IMR-90 (cell line): ENCODE measurements around the gene FABP7. TPM values are rescaled to one million over a fixed set of nuclear protein-coding genes. Genes with fewer than 3 reads are reported as not detected.

Source experiments
- ATAC-seq: fragments of 200-7000 bp; cut with Tn5 transposase; 2 replicates; pipeline ENCODE4 v1.9.1; 2020; ENCODE audit warnings: low read depth, mild to moderate bottlenecking, moderate library complexity
- BruUV-seq: library from RNA; stranded (reverse); fragments of 400-500 nt; replicated peaks from 2 replicates; lab custom pipeline; 2021; lab: Mats Ljungman, UMichigan
- CTCF ChIA-PET: fragments of 300-600 bp; formaldehyde crosslinking; extraction: SDS; loops from one replicate; lab custom pipeline; 2021; ENCODE audit warnings: antibody characterized with exemption; lab: Yijun Ruan, JAX
- POLR2A ChIA-PET: fragments of 300-600 bp; sonication (Branson Sonifier 250); formaldehyde crosslinking; loops from one replicate; lab custom pipeline; 2022; ENCODE audit warnings: antibody characterized with exemption; ENCODE audit not compliant: unreplicated experiment; lab: Charles Lee
- DNase-seq: peaks from one replicate; pipeline ENCODE4 v3.0.0; 2013
- H2AFZ ChIP-seq: replicated peaks from 2 replicates; pipeline ENCODE3; 2013; ENCODE audit warnings: low read length, mild to moderate bottlenecking; ENCODE audit not compliant: poor library complexity
- H2AK5ac ChIP-seq: 2 replicates; pipeline ENCODE4 v1.6.1; 2013; ENCODE audit warnings: low read depth, low read length, inconsistent platforms
- H2AK9ac ChIP-seq: replicated peaks from 2 replicates; pipeline ENCODE3; 2013; ENCODE audit warnings: mild to moderate bottlenecking, low read depth, low read length, moderate library complexity; ENCODE audit not compliant: poor library complexity
- H2BK120ac ChIP-seq: 2 replicates; pipeline ENCODE4 v1.6.1; 2013; ENCODE audit warnings: low read depth, low read length, inconsistent platforms
- H2BK15ac ChIP-seq: 3 replicates; pipeline ENCODE4 v1.6.1; 2013; ENCODE audit warnings: low read depth, low read length, inconsistent platforms
- H2BK20ac ChIP-seq: 2 replicates; pipeline ENCODE4 v1.6.1; 2013; ENCODE audit warnings: low read depth, mild to moderate bottlenecking, inconsistent platforms, low read length, moderate library complexity
- H2BK5ac ChIP-seq: 2 replicates; pipeline ENCODE4 v1.6.1; 2013; ENCODE audit warnings: mild to moderate bottlenecking, low read depth, low read length, inconsistent platforms; ENCODE audit not compliant: poor library complexity, severe bottlenecking
- H3K14ac ChIP-seq: replicated peaks from 2 replicates; pipeline ENCODE4 v1.6.1; 2013; ENCODE audit warnings: low read depth, low read length, inconsistent platforms
- H3K18ac ChIP-seq: 2 replicates; pipeline ENCODE4 v1.6.1; 2013; ENCODE audit warnings: low read depth, low read length, control low read depth
- H3K23ac ChIP-seq: 2 replicates; pipeline ENCODE4 v1.6.1; 2013; ENCODE audit warnings: low read depth, low read length, inconsistent platforms
- H3K27ac ChIP-seq: 2 replicates; pipeline ENCODE4 v1.5.1; 2013; ENCODE audit warnings: mild to moderate bottlenecking, control low read depth, low read length; ENCODE audit not compliant: insufficient read depth
- H3K27me3 ChIP-seq: 2 replicates; pipeline ENCODE4 v1.6.1; 2013; ENCODE audit warnings: low read length; ENCODE audit not compliant: control insufficient read depth, insufficient read depth
- H3K36me3 ChIP-seq: 2 replicates; pipeline ENCODE4 v1.6.1; 2013; ENCODE audit warnings: low read length, mixed read lengths; ENCODE audit not compliant: control insufficient read depth, insufficient read depth
- H3K4ac ChIP-seq: 2 replicates; pipeline ENCODE4 v1.6.1; 2013; ENCODE audit warnings: low read depth, low read length, inconsistent platforms
- H3K4me1 ChIP-seq: 2 replicates; pipeline ENCODE4 v1.6.1; 2013; ENCODE audit warnings: low read length, mixed read lengths; ENCODE audit not compliant: control insufficient read depth, insufficient read depth
- H3K4me2 ChIP-seq: 2 replicates; pipeline ENCODE4 v1.6.1; 2013; ENCODE audit warnings: low read depth, mild to moderate bottlenecking, control low read depth, low read length, moderate library complexity
- H3K4me3 ChIP-seq: 2 replicates; pipeline ENCODE4 v1.5.1; 2013; ENCODE audit warnings: low read depth, mild to moderate bottlenecking, control low read depth, low read length, moderate library complexity; ENCODE audit not compliant: insufficient read depth
- H3K56ac ChIP-seq: 2 replicates; pipeline ENCODE4 v1.6.1; 2013; ENCODE audit warnings: low read length, inconsistent platforms; ENCODE audit not compliant: insufficient read depth; ENCODE audit errors: extremely low read depth
- H3K79me1 ChIP-seq, 2 experiments: 2 replicates each; pipeline ENCODE4 v1.6.1; 2013; ENCODE audit warnings: low read length in 2 of 2, inconsistent platforms in 1 of 2, low read depth in 1 of 2
- H3K9ac ChIP-seq: 2 replicates; pipeline ENCODE4 v1.6.1; 2013; ENCODE audit warnings: low read depth, low read length, control low read depth
- H3K9me1 ChIP-seq: 2 replicates; pipeline ENCODE4 v1.6.1; 2013; ENCODE audit warnings: low read length, inconsistent platforms; ENCODE audit not compliant: insufficient read depth
- H3K9me3 ChIP-seq: 2 replicates; pipeline ENCODE4 v1.6.1; 2013; ENCODE audit warnings: low read length; ENCODE audit not compliant: control insufficient read depth, insufficient read depth
- H4K20me1 ChIP-seq: 2 replicates; pipeline ENCODE4 v1.6.1; 2013; ENCODE audit warnings: low read length, inconsistent platforms; ENCODE audit not compliant: insufficient read depth
- H4K5ac ChIP-seq: 2 replicates; pipeline ENCODE4 v1.6.1; 2013; ENCODE audit warnings: mild to moderate bottlenecking, low read depth, low read length, control low read depth
- H4K8ac ChIP-seq, 2 experiments: 2 replicates each; pipeline ENCODE4 v1.6.1; 2013; ENCODE audit warnings: low read depth in 2 of 2, low read length in 2 of 2, control low read depth in 1 of 2, inconsistent platforms in 1 of 2
- H4K91ac ChIP-seq: 2 replicates; pipeline ENCODE4 v1.6.1; 2013; ENCODE audit warnings: low read depth, low read length, inconsistent platforms; ENCODE audit not compliant: insufficient read depth
- BHLHE40 ChIP-seq: fragments of 150-350 bp; IDR thresholded peaks from 2 replicates; pipeline ENCODE4 v1.6.1; 2016; ENCODE audit warnings: mild to moderate bottlenecking, low read depth, low read length
- CEBPB ChIP-seq: IDR thresholded peaks from 2 replicates; pipeline ENCODE4 v1.6.1; 2012; ENCODE audit warnings: low read depth, low read length, improper control_type of control experiment
- CHD1 ChIP-seq: IDR thresholded peaks from 2 replicates; pipeline ENCODE4 v1.6.1; 2012; ENCODE audit warnings: low read depth, low read length, improper control_type of control experiment
- ELK1 ChIP-seq: fragments of 150-350 bp; IDR thresholded peaks from 2 replicates; pipeline ENCODE4 v1.6.1; 2016; ENCODE audit warnings: low read depth, mild to moderate bottlenecking, low read length, moderate library complexity, borderline replicate concordance
- FOS ChIP-seq: fragments of 150-350 bp; IDR thresholded peaks from 2 replicates; pipeline ENCODE4 v1.6.1; 2016; ENCODE audit warnings: low read depth, low read length
- MAFK ChIP-seq: IDR thresholded peaks from 2 replicates; pipeline ENCODE4 v1.6.1; 2012; ENCODE audit warnings: low read depth, low read length, improper control_type of control experiment
- MAZ ChIP-seq: IDR thresholded peaks from 2 replicates; pipeline ENCODE4 v1.6.1; 2012; ENCODE audit warnings: low read depth, mild to moderate bottlenecking, low read length, improper control_type of control experiment, moderate library complexity, borderline replicate concordance
- MXI1 ChIP-seq: IDR thresholded peaks from 2 replicates; pipeline ENCODE4 v1.6.1; 2012; ENCODE audit warnings: low read depth, mild to moderate bottlenecking, low read length, moderate library complexity, borderline replicate concordance
- NFE2L2 ChIP-seq: fragments of 150-350 bp; IDR thresholded peaks from 2 replicates; pipeline ENCODE4 v1.6.1; 2016; ENCODE audit warnings: low read depth, mild to moderate bottlenecking, low read length
- POLR2A ChIP-seq: IDR thresholded peaks from 2 replicates; pipeline ENCODE4 v1.6.1; 2012; ENCODE audit warnings: mild to moderate bottlenecking, low read depth, low read length
- RAD21 ChIP-seq: IDR thresholded peaks from 2 replicates; pipeline ENCODE4 v1.6.1; 2012; ENCODE audit warnings: low read length, improper control_type of control experiment
- RCOR1 ChIP-seq: IDR thresholded peaks from 2 replicates; pipeline ENCODE4 v1.6.1; 2012; ENCODE audit warnings: mild to moderate bottlenecking, low read length, improper control_type of control experiment; ENCODE audit not compliant: insufficient replicate concordance
- RFX5 ChIP-seq: IDR thresholded peaks from 2 replicates; pipeline ENCODE4 v1.8.0; 2012; ENCODE audit warnings: low read depth, mild to moderate bottlenecking, low read length, moderate library complexity
- SMC3 ChIP-seq: fragments of 150-350 bp; IDR thresholded peaks from 2 replicates; pipeline ENCODE4 v1.6.1; 2016; ENCODE audit warnings: low read depth, mild to moderate bottlenecking, antibody characterized with exemption, low read length, moderate library complexity
- WGBS, 2 experiments: methylation state at CpG; one replicate each; pipeline versions ENCODE4 v1.1.5 to v1.1.7; 2013; ENCODE audit warnings: missing lambda C conversion rate in 2 of 2; ENCODE audit not compliant: insufficient read length in 1 of 2; ENCODE audit errors: extremely low coverage in 2 of 2; 5-methylcytosine and 5-hydroxymethylcytosine counted together
- dilution Hi-C: fragments of 300-500 bp; cut with HindIII; formaldehyde crosslinking; loops from one replicate; pipeline ENCODE4 v1.14.3; 2018; ENCODE audit warnings: low sequenced_read_pairs; ENCODE audit not compliant: unreplicated experiment
- in situ Hi-C: fragments of 300-500 bp; cut with MboI; formaldehyde crosslinking; loops from 3 replicates; pipeline ENCODE4 v1.14.3; 2019; ENCODE audit warnings: low sequenced_read_pairs, inconsistent platforms, mixed read lengths
- intact Hi-C: fragments of 100-400 bp; cut with micrococcal nuclease; formaldehyde crosslinking; loops from 2 replicates; pipeline ENCODE4 v1.10.0; 2022
- polyA plus RNA-seq, 3 experiments: library from polyadenylated mRNA; depleted of rRNA; stranded (reverse); fragments of >200 nt; gene quantifications; 2 replicates each; pipeline ENCODE4 v1.2.3, GENCODE V29; 2012; ENCODE audit warnings: low replicate concordance in 1 of 3
- total RNA-seq: library from RNA; depleted of rRNA; stranded (reverse); fragments of >200 nt; gene quantifications from 2 replicates; pipeline ENCODE4 v1.2.3, GENCODE V29; 2012

FABP7 gene
- total and polyA plus RNA-seq, 2 of the 4 experiments (the other 2 are of a cell fraction) = not detected

GRCh38 chr6:122753000-122753687, 26.4 kb upstream of the FABP7 start (continued):
- TF ChIP-seq ELK1 = no peak

- H2BK20ac ChIP-seq = no peak overlapping the region
- no peaks in the 10 kb centered on the region for H3K9me3 ChIP-seq
- POLR2A ChIA-PET = no interaction called here
- H4K5ac ChIP-seq = no peak overlapping the region
- H3K79me1 ChIP-seq = no peaks in the 10 kb centered on the region
- DNase-seq (no peak), ATAC-seq (no peak)
- no peaks in the 10 kb centered on the region for H3K36me3 ChIP-seq
- no peak overlapping the region for H3K56ac ChIP-seq
- no peak overlapping the region for H2BK120ac ChIP-seq
- intact Hi-C loops (loop anchor here (5.0 kb wide), 1 partner anchor 34 kb away; the partner anchor contains the start of gene SMPDL3A), dilution Hi-C loops (no loop called here), in situ Hi-C loops (no loop called here)
- H3K18ac ChIP-seq = no peak overlapping the region
- H2BK15ac ChIP-seq = no peak overlapping the region
- H3K27me3 ChIP-seq = no peaks in the 10 kb centered on the region; the same call in 1 of the 2 replicates
- peaks cover 2% of the 10 kb centered on the region; the same call in 1 of the 2 replicates for H3K4me1 ChIP-seq
- H4K20me1 ChIP-seq = no peaks in the 10 kb centered on the region
- BruUV-seq = no TSS peak
- H3K4ac ChIP-seq = no peak overlapping the region
- H2AK5ac ChIP-seq = no peak overlapping the region
- no peak overlapping the region for H2AK9ac ChIP-seq
- H2BK5ac ChIP-seq = no peak overlapping the region
- no peak overlapping the region for H3K23ac ChIP-seq
- peak overlapping the region; percentile 62; the same call in 1 of the 2 replicates for H3K4me2 ChIP-seq
- peak overlapping the region; percentile 11; the same call in 1 of the 2 replicates for H3K4me3 ChIP-seq
- 60% methylated on average over 1 of the region's 5 CpGs; no CpG with 5 or more reads in 1 of the 2 experiments for WGBS, 2 experiments
- H4K91ac ChIP-seq = no peak overlapping the region
- H2AFZ ChIP-seq = peak overlapping the region; percentile 56
- no peak overlapping the region for H3K14ac ChIP-seq
- H3K9me1 ChIP-seq = no peaks in the 10 kb centered on the region
- no peak overlapping the region for H3K9ac ChIP-seq
- H4K8ac ChIP-seq = no peak overlapping the region
- CTCF ChIA-PET = no interaction called here
- H3K27ac ChIP-seq = no peak overlapping the region
- TF ChIP-seq RCOR1 = no peak
- no peak for TF ChIP-seq FOS
- TF ChIP-seq RAD21 = no peak
- TF ChIP-seq MAFK = no peak
- TF ChIP-seq MXI1 = no peak
- TF ChIP-seq POLR2A = no peak
- no peak for TF ChIP-seq CHD1
- no peak for TF ChIP-seq MAZ
- no peak for TF ChIP-seq BHLHE40
- TF ChIP-seq SMC3 = no peak
- no peak for TF ChIP-seq NFE2L2
- no peak for TF ChIP-seq ELK1
- TF ChIP-seq RFX5 = no peak
- no peak for TF ChIP-seq CEBPB
Measured at GRCh38 chr6:122753688-122754056, 25.8 kb upstream of the FABP7 start.
